HTERT RPE-1 (cell line): ENCODE measurements around the gene TBC1D22A.
"Not testable (repeated sequence)": the region's sequence is repeated elsewhere in the genome, so short reads cannot be mapped to it uniquely, and the experiment has no call there.

Source experiments
- in situ Hi-C: fragments of 300-500 bp; cut with MboI; formaldehyde crosslinking; loops from 4 replicates; pipeline ENCODE4 v1.14.3; 2020; ENCODE audit warnings: low sequenced_read_pairs

The TBC1D22A gene

DNA sequence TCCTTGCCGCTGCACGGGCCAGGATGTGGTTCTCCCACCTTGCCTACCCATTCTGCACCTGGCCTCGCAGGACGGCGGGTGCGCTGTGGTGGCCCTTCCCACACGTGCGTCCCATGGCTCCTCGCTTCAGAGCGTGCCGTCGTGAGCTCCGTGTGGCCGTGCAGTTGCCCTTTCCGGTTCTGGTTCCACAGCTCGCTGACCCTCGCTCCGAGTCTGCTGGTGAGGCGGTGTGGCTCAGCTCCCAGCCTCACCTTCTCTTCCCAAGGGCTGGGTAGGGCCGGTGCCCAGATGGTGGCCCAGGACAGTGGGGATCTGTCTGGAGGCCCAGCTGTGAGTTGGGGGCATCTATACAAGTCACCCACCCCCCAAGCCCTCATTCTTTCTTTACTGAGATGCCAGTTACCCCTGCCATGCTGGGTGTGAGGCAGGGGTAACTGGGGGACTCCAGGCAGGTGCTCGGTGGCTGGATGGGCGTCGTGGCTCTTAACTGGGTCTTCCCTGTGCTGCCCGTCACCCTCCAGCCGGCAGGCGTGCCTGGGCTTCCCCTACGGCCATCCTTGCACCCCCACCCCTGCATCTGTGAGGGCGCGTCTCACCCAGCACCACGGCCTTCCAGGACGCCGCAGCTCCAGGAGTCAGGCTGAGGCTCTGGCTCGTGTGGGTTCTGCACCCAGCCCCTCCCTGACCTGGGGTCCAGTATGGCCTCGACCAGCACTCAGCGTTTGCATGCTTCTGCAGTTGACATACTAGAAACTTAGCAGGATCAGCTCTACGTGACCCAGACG, 395.2 kb downstream of the TBC1D22A start:
- in situ Hi-C loops: no loop called here

- in situ Hi-C loops: no loop called here
Measured at GRCh38 chr22:47158457-47158856, 396.0 kb downstream of the TBC1D22A start.

- in situ Hi-C loops: no loop called here
Measured at GRCh38 chr22:47159592-47159991, 397.1 kb downstream of the TBC1D22A start.

DNA sequence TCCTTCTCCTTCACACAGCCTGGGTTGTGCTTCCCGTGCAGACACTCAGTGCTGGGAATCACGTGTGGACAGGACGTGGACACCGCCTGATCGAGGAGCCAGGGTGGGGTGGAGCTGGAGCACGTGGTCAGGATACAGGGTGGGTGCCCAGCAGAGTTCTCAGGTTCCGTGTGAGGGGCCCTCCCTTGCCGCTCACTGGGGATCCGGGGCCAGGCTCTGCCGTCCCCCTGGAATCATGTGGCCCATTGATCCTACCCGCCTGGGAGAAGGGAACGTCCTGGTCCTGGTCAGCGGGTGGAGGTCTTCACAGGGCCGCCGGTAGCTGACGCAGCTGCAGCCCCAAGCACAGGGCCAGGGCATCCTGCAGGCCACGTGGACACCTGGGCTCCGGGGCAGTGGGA, 397.7 kb downstream of the TBC1D22A start:
- in situ Hi-C loops: no loop called here

DNA sequence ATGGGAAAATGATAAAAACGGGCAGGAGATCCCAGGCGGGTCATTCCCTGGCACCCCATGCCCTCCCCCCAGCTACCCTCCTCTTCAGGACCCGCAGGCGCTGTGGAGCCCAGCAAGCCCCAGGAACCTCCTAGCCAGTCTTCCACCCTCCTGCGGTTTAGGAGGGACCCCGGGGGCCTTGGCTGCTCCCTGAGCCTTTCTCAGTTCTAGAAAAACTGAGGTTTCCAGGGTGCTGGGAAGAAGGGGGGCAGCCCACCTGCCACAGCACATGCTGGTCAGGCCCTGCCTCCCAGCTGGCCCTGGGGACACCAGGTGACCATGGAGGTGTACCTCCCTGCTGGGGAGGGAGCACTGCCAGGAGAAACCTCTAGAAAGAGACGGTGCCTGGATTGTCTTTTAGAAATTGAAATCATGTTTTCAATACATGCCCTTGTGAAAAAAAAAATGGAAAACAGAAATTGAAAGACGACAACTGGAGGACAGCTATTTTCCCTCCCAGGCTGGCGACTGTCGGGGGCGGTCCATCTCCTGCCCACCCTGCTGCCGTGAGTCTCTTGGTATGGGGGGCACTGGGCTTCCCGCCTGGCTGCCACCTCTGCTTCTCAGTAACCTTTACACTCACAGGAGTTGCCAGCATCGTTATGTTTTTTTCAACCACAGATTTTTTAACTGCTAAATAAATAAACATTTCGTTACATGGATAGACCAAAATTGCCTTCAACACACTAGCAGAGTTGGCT, 398.5 kb downstream of the TBC1D22A start:
- in situ Hi-C loops: no loop called here

GRCh38 chr22:47161631-47162030, 399.2 kb downstream of the TBC1D22A start:
- in situ Hi-C loops: no loop called here

GRCh38 chr22:47162865-47163264, 400.4 kb downstream of the TBC1D22A start:
- in situ Hi-C loops: no loop called here

DNA sequence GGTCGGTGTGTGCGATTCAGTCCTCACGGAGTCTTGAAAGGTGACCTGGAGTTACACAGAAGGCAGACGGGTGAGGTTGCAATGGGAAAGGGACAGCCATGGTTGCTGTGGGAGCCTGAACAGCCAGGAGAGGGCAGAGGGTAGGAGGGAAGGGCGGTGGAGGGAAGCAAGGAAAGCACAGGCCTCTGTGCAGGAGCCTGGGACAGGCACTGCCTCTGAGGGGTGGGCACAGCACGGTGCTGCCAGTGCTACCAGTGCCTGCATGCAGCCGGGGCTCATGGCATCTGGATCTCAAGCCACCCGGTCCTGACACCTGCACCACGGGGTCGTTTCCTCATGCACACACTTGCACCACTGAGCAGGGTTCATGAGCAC, 401.0 kb downstream of the TBC1D22A start:
- in situ Hi-C loops: no loop called here

DNA sequence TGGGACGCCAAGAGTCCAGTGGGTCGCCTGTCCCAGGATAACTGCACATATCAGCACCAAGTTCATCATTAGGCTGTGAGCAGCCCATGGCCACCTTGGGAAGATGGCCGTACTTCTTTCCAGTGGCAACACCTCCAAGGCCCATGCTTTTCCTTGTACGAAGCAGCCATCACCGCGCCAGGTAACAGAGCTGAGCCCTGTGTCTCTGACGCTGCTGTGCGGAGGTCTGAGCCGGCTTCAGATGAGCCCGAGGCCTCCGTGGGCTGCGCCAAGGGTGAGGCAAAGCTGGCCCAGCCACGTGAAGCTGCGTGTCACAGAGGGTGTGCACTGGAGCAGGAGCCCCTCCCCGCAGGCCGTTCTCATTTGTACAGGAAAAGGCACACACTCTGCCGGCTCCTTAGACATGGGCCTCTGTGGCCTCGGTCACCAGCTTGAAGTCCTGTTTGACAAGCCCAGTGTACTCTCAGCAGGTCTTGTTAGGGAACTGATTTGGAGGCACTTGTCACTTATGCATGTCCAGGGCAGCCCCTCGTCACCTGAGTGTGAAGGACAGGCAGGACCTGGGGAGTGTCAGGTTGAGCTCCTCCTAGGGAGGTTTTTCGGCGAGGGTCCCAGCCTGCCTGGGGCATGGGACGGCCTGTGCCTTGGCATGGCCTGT, 401.5 kb downstream of the TBC1D22A start:
- in situ Hi-C loops: no loop called here

DNA sequence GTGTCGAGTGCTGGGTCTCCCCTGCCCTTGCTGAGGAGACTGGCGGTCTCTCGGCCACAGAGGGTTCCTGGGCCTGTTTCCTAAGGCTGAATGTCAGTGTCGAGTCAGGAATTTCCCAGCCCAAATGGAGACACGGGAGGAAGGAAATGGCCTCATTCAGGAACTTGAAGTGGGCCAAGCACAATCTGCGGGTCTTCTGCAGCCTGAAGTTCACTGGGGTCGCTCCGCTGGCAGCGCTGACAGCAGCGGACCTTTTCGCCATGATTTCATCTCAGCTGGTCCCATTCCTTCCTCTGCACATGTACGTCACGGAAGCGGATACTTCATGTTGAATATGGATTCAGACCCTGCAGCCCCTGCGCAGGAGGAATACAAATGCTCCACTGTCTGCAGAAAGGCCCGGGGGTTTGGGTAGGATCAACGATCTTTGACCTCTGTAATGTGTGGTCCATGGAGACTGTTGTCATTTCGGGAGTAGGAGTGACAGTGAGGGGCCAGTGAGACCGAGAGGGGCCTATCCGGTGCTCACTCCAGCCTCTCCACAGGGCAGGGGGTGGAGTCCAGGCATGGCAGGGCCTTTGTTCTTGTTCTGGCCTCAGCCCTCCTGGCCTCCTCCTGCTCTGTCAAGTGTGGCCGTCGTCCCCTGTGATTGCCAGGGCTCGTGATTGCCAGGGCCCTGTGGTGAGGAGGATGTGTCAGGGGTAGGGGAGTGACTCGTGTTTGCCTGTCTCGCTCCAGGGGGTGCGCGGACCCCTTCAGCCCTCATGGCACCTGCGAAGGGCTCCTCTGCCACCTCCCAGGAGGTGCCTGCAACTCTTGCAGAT, 402.3 kb downstream of the TBC1D22A start:
- in situ Hi-C loops: no loop called here

DNA sequence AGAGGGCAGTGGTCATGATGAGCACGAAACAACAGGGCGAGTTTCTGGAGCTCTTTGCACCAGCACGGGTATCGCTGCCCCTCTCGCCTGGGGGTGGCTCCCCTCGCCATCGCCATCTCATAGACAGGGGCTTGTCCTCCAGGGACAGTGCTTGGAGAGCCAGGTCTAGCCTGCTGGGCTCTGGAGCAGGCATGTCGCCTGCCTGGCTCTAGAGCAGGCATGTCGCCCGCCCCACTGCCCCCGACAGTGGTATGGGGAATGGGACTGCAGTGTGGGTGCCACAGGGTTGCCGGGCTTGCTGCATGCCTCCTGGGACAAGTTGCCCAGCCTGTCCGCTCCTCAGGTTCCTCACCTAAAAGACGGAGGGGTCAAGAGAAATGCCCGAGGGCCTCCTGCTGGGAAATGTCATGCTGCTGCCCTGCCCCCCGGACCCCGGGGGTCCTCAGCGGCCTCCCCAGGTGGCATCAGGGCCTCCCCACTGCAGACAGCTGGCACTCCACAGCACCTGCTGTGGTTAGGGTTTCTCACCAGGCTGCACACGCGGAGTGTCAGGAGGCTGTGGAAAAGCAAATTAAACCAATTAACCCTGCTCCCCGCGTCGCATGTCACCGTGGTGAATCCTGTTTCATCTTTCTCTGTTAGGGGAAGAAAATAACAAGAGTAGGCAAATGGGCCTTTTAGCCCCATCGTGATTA, 403.0 kb downstream of the TBC1D22A start:
- in situ Hi-C loops: no loop called here

- in situ Hi-C loops: no loop called here
Measured at GRCh38 chr22:47166033-47166404, 403.6 kb downstream of the TBC1D22A start.

- in situ Hi-C loops: no loop called here
Measured at GRCh38 chr22:47166446-47167016, 404.1 kb downstream of the TBC1D22A start.

DNA sequence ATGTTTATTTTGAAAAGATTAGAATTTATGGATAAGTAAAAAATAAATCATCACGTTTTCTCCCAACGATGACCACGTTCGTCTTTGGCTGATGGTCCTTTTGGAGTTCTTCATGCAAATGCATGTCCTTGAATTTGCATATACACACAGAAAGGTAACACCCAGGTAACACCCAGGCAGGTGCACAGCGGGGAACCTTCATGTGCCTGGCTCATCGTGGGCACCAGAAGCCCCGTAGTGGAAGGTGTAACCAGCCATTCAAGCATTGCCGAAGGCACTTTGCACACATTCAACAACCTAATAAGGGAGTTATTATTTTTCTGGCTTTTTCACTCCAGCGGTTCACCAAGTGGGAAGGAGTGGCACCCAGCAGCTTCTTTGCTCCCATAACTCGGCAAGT, 404.6 kb downstream of the TBC1D22A start:
- in situ Hi-C loops: no loop called here

DNA sequence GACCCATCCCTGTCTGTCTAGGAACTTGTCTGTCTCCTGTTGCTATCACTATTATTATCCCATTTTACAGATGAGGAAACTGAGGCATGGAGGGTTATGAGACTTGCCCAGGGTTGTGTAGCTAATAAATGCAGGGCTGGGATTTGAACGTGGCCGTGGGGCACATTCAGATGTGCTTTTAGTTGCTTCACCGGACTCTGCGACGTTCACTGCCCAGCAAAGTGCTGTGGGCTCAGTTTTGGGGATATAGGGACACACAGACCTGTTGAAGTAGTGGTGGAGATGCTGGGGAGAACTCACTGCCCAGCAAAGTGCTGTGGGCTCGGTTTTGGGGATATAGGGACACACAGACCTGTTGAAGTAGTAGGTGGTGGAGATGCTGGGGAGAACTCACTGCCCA, 405.5 kb downstream of the TBC1D22A start:
- in situ Hi-C loops: not testable (repeated sequence)

DNA sequence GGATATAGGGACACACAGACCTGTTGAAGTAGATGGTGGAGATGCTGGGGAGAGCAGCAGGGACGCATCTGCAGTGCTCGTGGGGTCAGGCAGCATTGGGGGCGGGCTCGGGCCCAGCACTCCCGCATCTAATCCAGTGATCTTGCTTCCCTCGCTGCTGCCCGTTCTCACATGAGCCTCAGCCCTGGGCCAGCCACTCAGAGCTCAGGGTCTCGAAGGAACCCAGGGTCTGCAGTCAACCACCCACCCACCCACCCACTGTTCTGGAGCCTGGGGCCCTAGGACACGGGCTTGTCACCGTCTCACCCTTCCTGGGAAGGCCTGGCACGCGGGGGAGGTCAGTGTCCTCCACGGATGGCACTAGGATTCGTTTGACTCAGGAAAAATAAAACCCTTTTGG, 406.0 kb downstream of the TBC1D22A start:
- in situ Hi-C loops: no loop called here

GRCh38 chr22:47168900-47169800, 406.7 kb downstream of the TBC1D22A start:
- in situ Hi-C loops: no loop called here

DNA sequence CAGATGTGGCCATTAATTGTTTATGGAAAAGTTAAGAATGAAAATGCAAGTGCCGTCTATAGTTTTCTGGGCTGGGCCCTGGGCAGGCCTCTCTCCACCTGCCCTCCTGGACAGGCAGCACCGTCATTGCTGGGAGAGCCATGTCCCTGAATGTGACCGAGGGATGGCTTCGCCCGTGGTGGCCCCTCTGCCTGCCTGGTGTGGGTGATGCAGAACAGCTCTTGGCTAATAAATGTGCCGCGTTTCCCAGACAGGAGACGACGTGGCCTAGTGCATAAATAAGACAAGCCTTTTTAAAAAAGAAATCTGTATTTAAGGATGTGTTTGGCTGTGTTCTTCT, 407.3 kb downstream of the TBC1D22A start:
- in situ Hi-C loops: no loop called here
